G401 (cell line): ENCODE measurements around the gene TTC23. TPM values are rescaled to one million over a fixed set of nuclear protein-coding genes. Genes with fewer than 3 reads are reported as not detected.
"Not testable (repeated sequence)": the region's sequence is repeated elsewhere in the genome, so short reads cannot be mapped to it uniquely, and the experiment has no call there.

ENCODE experiments used
- DNase-seq: peaks from one replicate; pipeline ENCODE4 v3.0.0-alpha.2; 2015; ENCODE audit warnings: low spot score
- in situ Hi-C: cut with HindIII; loops from 2 replicates; pipeline ENCODE4 v1.10.0; 2016; ENCODE audit warnings: low sequenced_read_pairs, mixed read lengths
- total RNA-seq: library from RNA; depleted of rRNA; stranded (reverse); fragments of >200 nt; shearing (Covaris generic); gene quantifications from 2 replicates; pipeline ENCODE4 v1.2.3, GENCODE V29; 2014

The TTC23 gene
- total RNA-seq, 1 experiment from 2014 or later, result 31.5 TPM

- in situ Hi-C loops, result no loop called here
- DNase-seq, result no peak
Observed at GRCh38 chr15:99115300-99116215, 133.8 kb downstream of the TTC23 start.

- DNase-seq, result no peak
- in situ Hi-C loops, result no loop called here
Observed at GRCh38 chr15:99114511-99115299, 134.7 kb downstream of the TTC23 start.

GRCh38 chr15:99113547-99114271, 135.7 kb downstream of the TTC23 start:
- no peak for DNase-seq
- in situ Hi-C loops, result no loop called here

GRCh38 chr15:99111641-99112040, 137.7 kb downstream of the TTC23 start:
- in situ Hi-C loops, DNase-seq: not testable (repeated sequence)

GRCh38 chr15:99110581-99111320, 138.6 kb downstream of the TTC23 start:
- in situ Hi-C loops, result no loop called here
- DNase-seq, result no peak

GRCh38 chr15:99110093-99110492, 139.3 kb downstream of the TTC23 start:
- no peak for DNase-seq
- in situ Hi-C loops, result no loop called here

GRCh38 chr15:99109555-99110021, 139.8 kb downstream of the TTC23 start:
- no peak for DNase-seq
- in situ Hi-C loops, result no loop called here

GRCh38 chr15:99108993-99109392, 140.4 kb downstream of the TTC23 start:
- in situ Hi-C loops, result no loop called here
- no peak for DNase-seq

GRCh38 chr15:99106417-99107220, 142.8 kb downstream of the TTC23 start:
- in situ Hi-C loops, result no loop called here
- DNase-seq, result no peak

- in situ Hi-C loops, result no loop called here
- no peak for DNase-seq
Observed at GRCh38 chr15:99105514-99106341, 143.7 kb downstream of the TTC23 start.

- peak; percentile 40 for DNase-seq
- in situ Hi-C loops, result loop anchor here (5.0 kb wide), 1 partner anchor 62 kb away; no protein-coding TSS in a partner anchor
Observed at GRCh38 chr15:99104788-99105513, 144.4 kb downstream of the TTC23 start, which contains the start of gene SYNM. TSS of gene SYNM (plus strand) at chr15:99105080. CDS start at chr15:99105200, 120 bp downstream.

GRCh38 chr15:99103279-99103678, 146.1 kb downstream of the TTC23 start:
- DNase-seq, result no peak
- in situ Hi-C loops, result loop anchor here (5.0 kb wide), 1 partner anchor 64 kb away; no protein-coding TSS in a partner anchor

GRCh38 chr15:99102332-99103235, 146.8 kb downstream of the TTC23 start:
- DNase-seq, result no peak
- in situ Hi-C loops, result loop anchor here (5.0 kb wide), 1 partner anchor 65 kb away; no protein-coding TSS in a partner anchor

- in situ Hi-C loops, result loop anchor here (5.0 kb wide), 1 partner anchor 66 kb away; no protein-coding TSS in a partner anchor
- DNase-seq, result no peak
Observed at GRCh38 chr15:99101501-99101900, 147.9 kb downstream of the TTC23 start.
